Natural killer cell (primary cell): ENCODE data around the gene TOM1. TPM values are rescaled to one million over a fixed set of nuclear protein-coding genes. Genes with fewer than 3 reads are reported as not detected.

Experiments
- ATAC-seq, 3 donors: fragments of 150-1000 bp in 2 of 3; fragments of 200-7000 bp in 1 of 3; cut with Tn5 transposase; 1 replicate in 1 of 3; 2 replicates in 2 of 3; pipeline ENCODE4 v1.10.0; 2021; ENCODE audit warnings: mild to moderate bottlenecking in 2 of 3, moderate library complexity in 2 of 3
- DNase-seq, 2 donors: peaks; one replicate each; pipeline versions ENCODE4 v3.0.0 to v3.0.0-alpha.2; 2013 to 2021; ENCODE audit warnings: mixed read lengths in 1 of 2
- H3K27ac ChIP-seq: one replicate; pipeline ENCODE4 v1.5.1; 2013; ENCODE audit warnings: mild to moderate bottlenecking, low read length
- H3K27me3 ChIP-seq: one replicate; pipeline ENCODE4 v1.6.1; 2013; ENCODE audit warnings: low read length; ENCODE audit not compliant: control insufficient read depth, insufficient read depth
- H3K36me3 ChIP-seq: one replicate; pipeline ENCODE4 v1.6.1; 2013; ENCODE audit warnings: low read length; ENCODE audit not compliant: control insufficient read depth, insufficient read depth
- H3K4me1 ChIP-seq: one replicate; pipeline ENCODE4 v1.6.1; 2013; ENCODE audit warnings: low read length; ENCODE audit not compliant: control insufficient read depth, insufficient read depth
- H3K4me3 ChIP-seq: one replicate; pipeline ENCODE4 v1.5.1; 2013; ENCODE audit warnings: low read length
- H3K9me3 ChIP-seq: one replicate; pipeline ENCODE4 v1.6.1; 2013; ENCODE audit warnings: low read length; ENCODE audit not compliant: control insufficient read depth, insufficient read depth
- H3K27ac Mint-ChIP-seq, 2 donors: one replicate each; pipeline ENCODE4 v1.8.0; 2022; ENCODE audit warnings: mild to moderate bottlenecking in 2 of 2, mixed read lengths in 2 of 2, moderate library complexity in 1 of 2
- H3K27me3 Mint-ChIP-seq, 2 donors: one replicate each; pipeline ENCODE4 v1.8.0; 2022; ENCODE audit warnings: low read depth in 2 of 2, mixed read lengths in 2 of 2
- H3K36me3 Mint-ChIP-seq: one replicate; pipeline ENCODE4 v1.8.0; 2022; ENCODE audit warnings: mixed read lengths
- H3K4me1 Mint-ChIP-seq, 2 donors: one replicate each; pipeline ENCODE4 v1.8.0; 2022; ENCODE audit warnings: mixed read lengths in 2 of 2
- H3K4me3 Mint-ChIP-seq: one replicate; pipeline ENCODE4 v1.8.0; 2022; ENCODE audit warnings: mild to moderate bottlenecking, moderate library complexity, mixed read lengths
- H3K9me3 Mint-ChIP-seq, 2 donors: one replicate each; pipeline ENCODE4 v1.8.0; 2022; ENCODE audit warnings: mixed read lengths in 2 of 2
- WGBS: methylation state at CpG from one replicate; pipeline ENCODE4 v1.1.7; 2013; ENCODE audit warnings: missing lambda C conversion rate; ENCODE audit not compliant: insufficient coverage; 5-methylcytosine and 5-hydroxymethylcytosine counted together
- intact Hi-C: fragments of 100-400 bp; cut with micrococcal nuclease; formaldehyde crosslinking; loops from one replicate; pipeline ENCODE4 v1.14.2; 2022
- total RNA-seq, 4 donors: library from RNA; stranded (reverse); fragments of 120-200 nt in 1 of 4; gene quantifications; one replicate each; pipeline versions ENCODE4 v1.2.3 to v1.2.4, GENCODE V29; 2013 to 2022
- TF ChIP-seq, protein P1 (sequence below): fragments of 200-600 bp; IDR thresholded peaks from one replicate; pipeline ENCODE4 v1.8.0; 2022; ENCODE audit warnings: antibody characterized with exemption

Gene TOM1
- total RNA-seq, 3 donors from 2014 or later (not counting 1 experiment from before 2014, with no cell fraction given), result 102 to 132 (median 107) TPM

DNA sequence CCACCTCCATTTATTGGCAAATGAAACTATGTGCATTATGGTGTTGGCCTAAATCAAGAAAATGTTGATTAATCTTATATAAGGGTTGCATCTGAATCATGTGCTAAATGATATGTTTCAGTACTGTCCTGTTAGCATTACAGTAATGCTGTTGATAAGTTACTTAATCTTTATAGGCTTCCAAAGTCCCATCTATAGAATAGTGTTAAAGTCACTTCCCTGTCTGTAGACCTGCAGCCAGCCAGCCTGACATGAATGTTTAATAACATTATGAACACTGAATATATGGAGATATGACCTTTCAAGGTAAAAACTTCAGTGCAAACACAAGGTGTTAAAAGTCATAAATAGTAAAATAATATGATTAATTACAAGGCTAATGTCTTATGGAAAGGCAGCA, 3.6 kb upstream of the TOM1 start:
- ATAC-seq, result no peak
- intact Hi-C loops, result no loop called here
- Histone ChIP-seq H3K27ac (no peak overlapping the region), H3K27me3 (no peaks in the 10 kb centered on the region), H3K4me3 (no peak overlapping the region), H3K9me3 (no peaks in the 10 kb centered on the region), H3K36me3 (peaks cover 11% of the 10 kb centered on the region), H3K4me1 (peaks cover 16% of the 10 kb centered on the region)
- TF ChIP-seq, protein P1, sequence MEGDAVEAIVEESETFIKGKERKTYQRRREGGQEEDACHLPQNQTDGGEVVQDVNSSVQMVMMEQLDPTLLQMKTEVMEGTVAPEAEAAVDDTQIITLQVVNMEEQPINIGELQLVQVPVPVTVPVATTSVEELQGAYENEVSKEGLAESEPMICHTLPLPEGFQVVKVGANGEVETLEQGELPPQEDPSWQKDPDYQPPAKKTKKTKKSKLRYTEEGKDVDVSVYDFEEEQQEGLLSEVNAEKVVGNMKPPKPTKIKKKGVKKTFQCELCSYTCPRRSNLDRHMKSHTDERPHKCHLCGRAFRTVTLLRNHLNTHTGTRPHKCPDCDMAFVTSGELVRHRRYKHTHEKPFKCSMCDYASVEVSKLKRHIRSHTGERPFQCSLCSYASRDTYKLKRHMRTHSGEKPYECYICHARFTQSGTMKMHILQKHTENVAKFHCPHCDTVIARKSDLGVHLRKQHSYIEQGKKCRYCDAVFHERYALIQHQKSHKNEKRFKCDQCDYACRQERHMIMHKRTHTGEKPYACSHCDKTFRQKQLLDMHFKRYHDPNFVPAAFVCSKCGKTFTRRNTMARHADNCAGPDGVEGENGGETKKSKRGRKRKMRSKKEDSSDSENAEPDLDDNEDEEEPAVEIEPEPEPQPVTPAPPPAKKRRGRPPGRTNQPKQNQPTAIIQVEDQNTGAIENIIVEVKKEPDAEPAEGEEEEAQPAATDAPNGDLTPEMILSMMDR, result no peak
- Mint-ChIP-seq H3K4me1 (peaks cover 13 to 14% of the 10 kb centered on the region in 2 donors), H3K27me3 (no peaks in the 10 kb centered on the region), H3K4me3 (no peak overlapping the region), H3K27ac (no peak overlapping the region), H3K36me3 (peaks cover 8% of the 10 kb centered on the region), H3K9me3 (no peaks in the 10 kb centered on the region)
- DNase-seq, result no peak

DNA sequence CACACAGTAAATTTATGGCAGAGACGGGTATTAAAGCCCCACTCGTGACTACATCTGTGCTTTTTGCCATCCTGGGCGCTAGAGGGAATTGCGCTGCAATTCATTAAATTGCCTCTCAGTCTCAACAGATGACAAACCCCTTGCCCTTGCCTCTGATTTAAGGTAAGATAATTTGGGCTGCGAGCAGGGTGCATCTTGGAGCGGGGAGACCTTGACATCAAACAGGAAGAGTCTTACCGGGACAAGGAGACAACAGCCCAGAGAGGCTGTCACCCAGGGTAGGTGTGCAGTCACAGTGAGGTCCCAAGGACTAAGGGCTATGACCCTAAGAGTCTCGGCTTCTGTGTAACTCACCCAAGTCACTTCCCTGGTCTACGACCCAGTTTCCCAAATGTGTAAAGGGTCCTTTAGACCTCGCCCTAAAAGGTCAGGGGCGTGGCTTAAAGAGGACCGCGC, 449 bp upstream of the TOM1 start:
- Mint-ChIP-seq H3K9me3 (no peaks in the 10 kb centered on the region), H3K4me1 (peaks cover 14 to 20% of the 10 kb centered on the region in 2 donors), H3K4me3 (peak overlapping the region; percentile 99), H3K36me3 (no peaks in the 10 kb centered on the region), H3K27ac (peak overlapping the region; percentile 96 to 99), H3K27me3 (no peaks in the 10 kb centered on the region)
- no peak for DNase-seq
- H3K27ac ChIP-seq, result peak overlapping the region; percentile 94
- TF ChIP-seq, protein P1, result no peak
- ATAC-seq, result peak; percentile 33 to 46 (median 41)
- H3K36me3 ChIP-seq, result no peaks in the 10 kb centered on the region
- peak overlapping the region; percentile 82 for H3K4me3 ChIP-seq
- intact Hi-C loops, result loop anchor here (1.0 kb wide), 1 partner anchor 42 kb away; the partner anchor contains the start of gene HMGXB4
- 13% methylated on average over 13 of the region's 13 CpGs for WGBS
- peaks cover 21% of the 10 kb centered on the region for H3K4me1 ChIP-seq
- H3K27me3 ChIP-seq, result no peaks in the 10 kb centered on the region
- no peaks in the 10 kb centered on the region for H3K9me3 ChIP-seq

DNA sequence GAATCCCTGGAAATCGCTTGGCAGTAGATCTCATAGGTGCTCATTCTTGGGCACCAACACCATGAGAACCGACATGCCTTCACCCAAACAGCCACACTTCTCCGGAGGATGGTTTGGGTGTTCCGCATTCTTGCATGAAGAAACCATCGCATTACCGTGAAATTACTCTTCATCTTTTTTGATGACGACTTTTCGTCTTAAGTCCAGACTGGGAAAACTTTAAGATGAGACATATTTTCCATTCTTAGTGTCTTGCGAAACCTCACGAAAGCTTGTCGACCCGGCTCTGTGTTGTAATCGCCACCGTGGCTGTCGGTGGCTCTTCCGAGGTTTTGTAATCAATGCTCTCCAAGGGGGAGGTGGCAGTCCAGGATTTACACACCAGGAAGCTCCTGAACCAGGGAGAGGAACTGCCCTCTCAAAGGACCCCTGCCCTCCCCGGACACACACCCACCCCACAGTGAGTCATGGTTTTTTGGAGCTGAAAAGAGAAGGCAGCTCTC, 1.7 kb downstream of the TOM1 start:
- H3K9me3 Mint-ChIP-seq, result no peaks in the 10 kb centered on the region
- peak overlapping the region; percentile 53 for H3K4me3 Mint-ChIP-seq
- Histone ChIP-seq H3K36me3 (no peaks in the 10 kb centered on the region), H3K27me3 (no peaks in the 10 kb centered on the region), H3K9me3 (no peaks in the 10 kb centered on the region), H3K27ac (no peak overlapping the region), H3K4me3 (no peak overlapping the region), H3K4me1 (peaks cover 26% of the 10 kb centered on the region)
- DNase-seq (peak in 1 of 2 donors; percentile 28), ATAC-seq (no peak)
- no peaks in the 10 kb centered on the region for H3K27me3 Mint-ChIP-seq
- no peaks in the 10 kb centered on the region for H3K36me3 Mint-ChIP-seq
- TF ChIP-seq, protein P1, result no peak
- intact Hi-C loops, result loop anchor here (10.0 kb wide), 1 partner anchor 83 kb away; the partner anchor contains the start of gene HMOX1
- peak overlapping the region; percentile 96 to 99 for H3K27ac Mint-ChIP-seq
- H3K4me1 Mint-ChIP-seq, result peaks cover 21 to 33% of the 10 kb centered on the region in 2 donors
- 58% methylated on average over 17 of the region's 17 CpGs for WGBS
